ENCODE data around the gene CASR. TPM values are rescaled to one million over a fixed set of nuclear protein-coding genes. Genes with fewer than 3 reads are reported as not detected.
"Not testable (repeated sequence)": the region's sequence is repeated elsewhere in the genome, so short reads cannot be mapped to it uniquely, and the experiment has no call there.

The CASR gene
- polyA plus RNA-seq (2013, experiment 1 of 2), result not detected
- polyA plus RNA-seq (2013, experiment 2 of 2), result not detected

- 12 to 13% methylated on average over 13 of the region's 14 CpGs for WGBS, 2 experiments (ENCODE audit: insufficient coverage in 2 of 2)
- Histone ChIP-seq H3K27ac (ENCODE audit: low read depth, low read length, severe bottlenecking) (no peak within 1 kb of the TSS), H3K4me1 (ENCODE audit: control insufficient read depth, insufficient read depth, low read length, poor library complexity, severe bottlenecking) (no peaks in the 10 kb centered on the region), H3K9me3 (ENCODE audit: control insufficient read depth, low read length) (no peaks in the 10 kb centered on the region), H3K4me3 (ENCODE audit: extremely low read depth, insufficient read depth, low read length, poor library complexity, severe bottlenecking) (peak within 1 kb of the TSS; percentile 24), H3K36me3 (ENCODE audit: control insufficient read depth, insufficient read depth, low read length) (no peaks in the 10 kb centered on the region)
Measured at GRCh38 chr3:122183521-122183892, at the start of gene CASR. CASR (plus strand) TSS chr3:122183668; CDS start chr3:122254190, 70,522 bp downstream.

- Histone ChIP-seq H3K36me3 (ENCODE audit: control insufficient read depth, insufficient read depth, low read length) (no peaks in the 10 kb centered on the region), H3K4me3 (ENCODE audit: extremely low read depth, insufficient read depth, low read length, poor library complexity, severe bottlenecking) (no peak overlapping the region), H3K4me1 (ENCODE audit: control insufficient read depth, insufficient read depth, low read length, poor library complexity, severe bottlenecking) (no peaks in the 10 kb centered on the region), H3K9me3 (ENCODE audit: control insufficient read depth, low read length) (no peaks in the 10 kb centered on the region), H3K27ac (ENCODE audit: low read depth, low read length, severe bottlenecking) (no peak overlapping the region)
- WGBS, 2 experiments (ENCODE audit: insufficient coverage in 2 of 2), result 84 to 95% methylated on average over 3 of the region's 3 CpGs
Measured at GRCh38 chr3:122146466-122146865, 37.0 kb upstream of the CASR start.

DNA sequence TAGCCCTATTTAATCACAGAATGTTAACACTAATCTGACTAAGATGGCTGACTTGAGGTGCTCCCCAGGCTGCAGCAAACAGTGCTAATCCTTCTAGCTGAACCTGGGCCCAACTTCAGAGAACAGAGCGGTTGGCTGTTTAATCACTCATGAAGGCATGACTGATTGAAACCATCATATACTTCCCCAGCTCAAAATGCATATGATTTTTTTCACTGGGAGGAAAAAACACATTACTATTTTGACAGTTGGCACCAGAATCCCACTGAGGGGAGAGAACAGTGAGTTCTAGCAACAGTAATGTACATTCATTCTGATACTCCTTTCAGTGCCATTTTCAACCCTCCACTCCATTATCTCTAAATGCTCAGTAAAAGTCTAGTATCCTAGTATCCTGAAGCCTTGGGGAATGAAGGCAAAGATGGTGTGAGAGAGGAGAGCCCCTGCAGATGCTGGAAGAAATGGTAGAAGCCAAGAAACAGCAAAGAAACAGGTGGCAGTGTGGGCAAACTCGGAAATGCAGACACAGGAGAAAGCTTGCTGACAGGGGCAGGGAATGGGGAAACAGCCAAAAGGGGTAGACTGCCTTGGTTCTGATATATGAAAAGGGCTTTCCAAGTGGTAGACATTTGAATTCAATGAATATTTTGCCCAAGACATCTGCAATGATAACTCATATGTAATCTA is 34.4 kb upstream of the CASR start:
- Histone ChIP-seq H3K4me1 (ENCODE audit: control insufficient read depth, insufficient read depth, low read length, poor library complexity, severe bottlenecking) (no peaks in the 10 kb centered on the region), H3K36me3 (ENCODE audit: control insufficient read depth, insufficient read depth, low read length) (no peaks in the 10 kb centered on the region), H3K27ac (ENCODE audit: low read depth, low read length, severe bottlenecking) (no peak overlapping the region), H3K9me3 (ENCODE audit: control insufficient read depth, low read length) (no peaks in the 10 kb centered on the region), H3K4me3 (ENCODE audit: extremely low read depth, insufficient read depth, low read length, poor library complexity, severe bottlenecking) (no peak overlapping the region)
- WGBS, 2 experiments (ENCODE audit: insufficient coverage in 2 of 2), result 71 to 81% methylated on average over 2 of the region's 2 CpGs

GRCh38 chr3:122151480-122151879 is 32.0 kb upstream of the CASR start:
- no CpG with 5 or more reads among the region's 2 CpGs for WGBS, 2 experiments (ENCODE audit: insufficient coverage in 2 of 2)
- Histone ChIP-seq H3K9me3 (ENCODE audit: control insufficient read depth, low read length) (peaks cover 6% of the 10 kb centered on the region), H3K4me3 (ENCODE audit: extremely low read depth, insufficient read depth, low read length, poor library complexity, severe bottlenecking) (no peak overlapping the region)

GRCh38 chr3:122164983-122165382 is 18.5 kb upstream of the CASR start:
- not testable (repeated sequence) for H3K9me3 ChIP-seq (ENCODE audit: control insufficient read depth, low read length); H3K4me3 ChIP-seq (ENCODE audit: extremely low read depth, insufficient read depth, low read length, poor library complexity, severe bottlenecking); H3K27ac ChIP-seq (ENCODE audit: low read depth, low read length, severe bottlenecking); H3K4me1 ChIP-seq (ENCODE audit: control insufficient read depth, insufficient read depth, low read length, poor library complexity, severe bottlenecking); H3K36me3 ChIP-seq (ENCODE audit: control insufficient read depth, insufficient read depth, low read length)
- no CpG with 5 or more reads among the region's 31 CpGs for WGBS, 2 experiments (ENCODE audit: insufficient coverage in 2 of 2)

More at GRCh38 chr3:122151480-122151879, 32.0 kb upstream of the CASR start:
- H3K27ac ChIP-seq (ENCODE audit: low read depth, low read length, severe bottlenecking), result no peak overlapping the region
- H3K4me1 ChIP-seq (ENCODE audit: control insufficient read depth, insufficient read depth, low read length, poor library complexity, severe bottlenecking), result no peaks in the 10 kb centered on the region
- H3K36me3 ChIP-seq (ENCODE audit: control insufficient read depth, insufficient read depth, low read length), result no peaks in the 10 kb centered on the region

GRCh38 chr3:122167630-122168029 is 15.8 kb upstream of the CASR start:
- H3K9me3 ChIP-seq (ENCODE audit: control insufficient read depth, low read length), result no peaks in the 10 kb centered on the region

GRCh38 chr3:122168044-122168443 is 15.4 kb upstream of the CASR start:
- WGBS, 2 experiments (ENCODE audit: insufficient coverage in 2 of 2), result 83 to 90% methylated on average over 3 of the region's 3 CpGs
- no peak overlapping the region for H3K27ac ChIP-seq (ENCODE audit: low read depth, low read length, severe bottlenecking)
- no peaks in the 10 kb centered on the region for H3K36me3 ChIP-seq (ENCODE audit: control insufficient read depth, insufficient read depth, low read length)
- no peaks in the 10 kb centered on the region for H3K4me1 ChIP-seq (ENCODE audit: control insufficient read depth, insufficient read depth, low read length, poor library complexity, severe bottlenecking)
- no peak overlapping the region for H3K4me3 ChIP-seq (ENCODE audit: extremely low read depth, insufficient read depth, low read length, poor library complexity, severe bottlenecking)
- no peaks in the 10 kb centered on the region for H3K9me3 ChIP-seq (ENCODE audit: control insufficient read depth, low read length)

More at GRCh38 chr3:122167630-122168029, 15.8 kb upstream of the CASR start:
- H3K4me1 ChIP-seq (ENCODE audit: control insufficient read depth, insufficient read depth, low read length, poor library complexity, severe bottlenecking), result no peaks in the 10 kb centered on the region
- H3K36me3 ChIP-seq (ENCODE audit: control insufficient read depth, insufficient read depth, low read length), result no peaks in the 10 kb centered on the region
- no peak overlapping the region for H3K27ac ChIP-seq (ENCODE audit: low read depth, low read length, severe bottlenecking)
- no peak overlapping the region for H3K4me3 ChIP-seq (ENCODE audit: extremely low read depth, insufficient read depth, low read length, poor library complexity, severe bottlenecking)

DNA sequence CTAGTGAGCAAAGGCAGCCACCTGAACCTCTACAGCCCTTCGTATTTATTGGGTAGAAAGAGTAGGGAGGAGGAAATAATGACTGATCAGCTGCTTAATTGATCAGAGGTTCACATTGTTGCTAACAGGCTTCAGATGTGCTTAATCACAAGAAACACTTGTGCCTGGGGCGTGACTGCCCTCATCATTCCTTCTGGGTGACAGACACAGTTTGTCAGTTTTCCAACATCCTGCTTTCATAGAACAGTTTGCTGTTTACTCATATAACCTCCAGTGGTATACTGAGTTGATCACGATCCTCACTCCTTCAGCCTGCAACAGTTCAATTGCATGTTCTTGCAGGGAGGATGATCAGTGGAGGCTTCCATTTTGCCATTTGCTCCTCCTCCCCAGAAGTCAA is 13.6 kb upstream of the CASR start:
- Histone ChIP-seq H3K4me1 (ENCODE audit: control insufficient read depth, insufficient read depth, low read length, poor library complexity, severe bottlenecking) (no peaks in the 10 kb centered on the region), H3K36me3 (ENCODE audit: control insufficient read depth, insufficient read depth, low read length) (no peaks in the 10 kb centered on the region), H3K27ac (ENCODE audit: low read depth, low read length, severe bottlenecking) (no peak overlapping the region), H3K4me3 (ENCODE audit: extremely low read depth, insufficient read depth, low read length, poor library complexity, severe bottlenecking) (no peak overlapping the region), H3K9me3 (ENCODE audit: control insufficient read depth, low read length) (no peaks in the 10 kb centered on the region)
- 64 to 68% methylated on average over 2 to 3 of the region's 3 CpGs for WGBS, 2 experiments (ENCODE audit: insufficient coverage in 2 of 2)

GRCh38 chr3:122171361-122171760 is 12.1 kb upstream of the CASR start:
- not testable (repeated sequence) for H3K4me1 ChIP-seq (ENCODE audit: control insufficient read depth, insufficient read depth, low read length, poor library complexity, severe bottlenecking); H3K4me3 ChIP-seq (ENCODE audit: extremely low read depth, insufficient read depth, low read length, poor library complexity, severe bottlenecking); H3K27ac ChIP-seq (ENCODE audit: low read depth, low read length, severe bottlenecking); H3K9me3 ChIP-seq (ENCODE audit: control insufficient read depth, low read length); H3K36me3 ChIP-seq (ENCODE audit: control insufficient read depth, insufficient read depth, low read length)
- WGBS, 2 experiments (ENCODE audit: insufficient coverage in 2 of 2), result 52 to 90% methylated on average over 2 of the region's 2 CpGs

DNA sequence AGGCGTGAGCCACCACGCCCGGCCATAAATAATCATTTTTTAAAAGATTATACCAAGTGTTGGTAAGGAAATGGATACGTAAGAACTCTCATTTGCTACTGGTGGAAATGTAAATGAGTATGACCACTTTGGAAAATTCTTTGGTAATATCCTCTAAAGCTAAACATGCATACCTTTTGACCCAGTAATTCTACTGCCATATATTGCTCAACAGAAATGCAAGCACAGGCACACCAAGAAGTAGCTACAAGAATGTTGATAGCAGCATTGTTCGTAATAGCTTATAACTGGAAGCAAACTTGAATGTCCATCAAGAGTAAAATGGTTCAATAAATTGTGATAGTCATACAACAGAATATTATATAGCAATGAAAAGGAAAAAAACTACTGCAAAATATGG is 4.8 kb upstream of the CASR start:
- no peaks in the 10 kb centered on the region for H3K9me3 ChIP-seq (ENCODE audit: control insufficient read depth, low read length)
- no peak overlapping the region for H3K4me3 ChIP-seq (ENCODE audit: extremely low read depth, insufficient read depth, low read length, poor library complexity, severe bottlenecking)
- no CpG with 5 or more reads among the region's 5 CpGs for WGBS, 2 experiments (ENCODE audit: insufficient coverage in 2 of 2)
- H3K36me3 ChIP-seq (ENCODE audit: control insufficient read depth, insufficient read depth, low read length), result no peaks in the 10 kb centered on the region
- no peaks in the 10 kb centered on the region for H3K4me1 ChIP-seq (ENCODE audit: control insufficient read depth, insufficient read depth, low read length, poor library complexity, severe bottlenecking)
- no peak overlapping the region for H3K27ac ChIP-seq (ENCODE audit: low read depth, low read length, severe bottlenecking)

DNA sequence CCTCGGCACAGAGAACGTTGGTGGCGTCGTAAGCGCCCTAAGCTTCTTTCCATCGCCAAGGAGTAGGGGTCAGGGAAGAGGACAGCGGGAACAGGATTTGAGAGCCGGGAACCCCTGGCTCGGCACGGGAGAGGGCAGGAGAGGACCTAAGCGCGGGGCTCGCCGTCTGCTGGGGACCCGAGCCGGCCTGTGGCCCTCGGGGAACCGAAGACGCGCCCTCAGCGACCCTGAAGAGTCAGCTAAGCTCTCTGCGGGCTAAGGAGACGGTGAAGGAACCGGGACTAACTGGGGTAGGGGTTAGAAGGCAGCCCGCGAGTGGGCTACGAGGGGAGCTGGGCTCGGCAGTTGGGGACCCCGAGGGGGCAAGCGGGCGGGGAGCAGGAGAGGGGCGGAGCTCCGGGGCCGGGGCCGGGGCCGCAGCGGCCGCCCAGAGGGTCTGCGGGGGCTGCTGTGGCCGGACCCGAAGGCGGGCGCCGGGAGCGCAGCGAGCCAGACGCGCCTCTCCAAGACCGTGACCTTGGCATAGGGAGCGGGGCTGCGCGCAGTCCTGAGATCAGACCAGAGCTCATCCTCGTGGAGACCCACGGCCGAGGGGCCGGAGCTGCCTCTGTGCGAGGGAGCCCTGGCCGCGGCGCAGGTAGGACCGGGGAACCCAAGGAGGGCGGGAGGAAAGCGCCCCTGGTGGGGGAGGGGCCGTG is 574 bp downstream of the CASR start:
- 1 to 3% methylated on average over 51 to 57 of the region's 64 CpGs for WGBS, 2 experiments (ENCODE audit: insufficient coverage in 2 of 2)
- Histone ChIP-seq H3K4me1 (ENCODE audit: control insufficient read depth, insufficient read depth, low read length, poor library complexity, severe bottlenecking) (no peaks in the 10 kb centered on the region), H3K9me3 (ENCODE audit: control insufficient read depth, low read length) (no peaks in the 10 kb centered on the region), H3K4me3 (ENCODE audit: extremely low read depth, insufficient read depth, low read length, poor library complexity, severe bottlenecking) (peak overlapping the region; percentile 24), H3K36me3 (ENCODE audit: control insufficient read depth, insufficient read depth, low read length) (no peaks in the 10 kb centered on the region), H3K27ac (ENCODE audit: low read depth, low read length, severe bottlenecking) (no peak overlapping the region)
